Keratinocyte (primary cell): ENCODE measurements around the gene LRRC75B.
"Not testable (repeated sequence)": the region's sequence is repeated elsewhere in the genome, so short reads cannot be mapped to it uniquely, and the experiment has no call there.

Source experiments
- CTCF ChIP-seq, 3 experiments: IDR thresholded peaks in 1 of 3; conservative IDR thresholded peaks in 1 of 3; optimal IDR thresholded peaks in 1 of 3; 2 replicates in 2 of 3; 3 replicates in 1 of 3; pipeline versions ENCODE3 to v1.5.1; 2011; ENCODE audit warnings: low read length in 3 of 3, mild to moderate bottlenecking in 3 of 3, moderate library complexity in 2 of 3, control low read depth in 1 of 3, inconsistent platforms in 1 of 3; ENCODE audit not compliant: insufficient read depth in 2 of 3; ENCODE audit errors: extremely low read depth in 1 of 3
- EZH2 ChIP-seq: IDR thresholded peaks from one replicate; pipeline ENCODE4 v1.6.1; 2012; ENCODE audit warnings: inconsistent platforms, mild to moderate bottlenecking, low read length, moderate library complexity

GRCh38 chr22:24607429-24607983, 14.6 kb upstream of the LRRC75B start:
- TF ChIP-seq CTCF (optimal IDR thresholded peaks at IDR 0.05 in 1 of 3, IDR thresholded peaks at IDR 0.05 in 1 of 3, conservative IDR thresholded peaks at IDR 0.05 in 1 of 3; ENCODE audit: extremely low read depth in 1 of 3, insufficient read depth in 2 of 3, low read length in 3 of 3); EZH2: not testable (repeated sequence)
